Loucy (cell line): ENCODE data around the gene OSM.

Experiments used
- H2AFZ ChIP-seq: fragments of 200-600 bp; sonication (generic); 2 replicates; pipeline ENCODE4 v1.6.0; 2016; ENCODE audit warnings: antibody characterized with exemption, mild to moderate bottlenecking, low read length, moderate library complexity
- H3F3A ChIP-seq: fragments of 200-600 bp; 2 replicates; pipeline ENCODE4 v1.6.0; 2016; ENCODE audit warnings: antibody characterized with exemption, low read depth, mild to moderate bottlenecking
- H3K27me3 ChIP-seq: fragments of 200-600 bp; sonication (generic); 2 replicates; pipeline ENCODE4 v1.6.1; 2014; ENCODE audit warnings: low read length, mild to moderate bottlenecking; ENCODE audit not compliant: insufficient read depth, poor library complexity, severe bottlenecking
- H3K36me3 ChIP-seq: fragments of 200-600 bp; sonication (generic); 2 replicates; pipeline ENCODE4 v1.6.1; 2016; ENCODE audit warnings: low read length; ENCODE audit not compliant: insufficient read depth
- H3K4me1 ChIP-seq: fragments of 200-600 bp; sonication (generic); 2 replicates; pipeline ENCODE4 v1.5.1; 2014; ENCODE audit warnings: low read length, mild to moderate bottlenecking; ENCODE audit not compliant: insufficient read depth, poor library complexity, severe bottlenecking
- H3K4me2 ChIP-seq: fragments of 200-600 bp; sonication (generic); 2 replicates; pipeline ENCODE4 v1.6.0; 2014; ENCODE audit warnings: antibody characterized with exemption, low read length, low read depth, mild to moderate bottlenecking; ENCODE audit not compliant: poor library complexity, severe bottlenecking
- H3K4me3 ChIP-seq: fragments of 200-600 bp; sonication (generic); 2 replicates; pipeline ENCODE4 v1.5.1; 2014; ENCODE audit warnings: low read length, mild to moderate bottlenecking, mixed read lengths; ENCODE audit not compliant: poor library complexity, severe bottlenecking
- H3K79me2 ChIP-seq: fragments of 200-600 bp; sonication (generic); 2 replicates; pipeline ENCODE4 v1.6.1; 2014; ENCODE audit warnings: low read length; ENCODE audit not compliant: insufficient read depth
- H3K9ac ChIP-seq: fragments of 200-600 bp; sonication (generic); 2 replicates; pipeline ENCODE4 v1.6.0; 2014; ENCODE audit warnings: mild to moderate bottlenecking, low read depth, low read length, moderate library complexity; ENCODE audit not compliant: poor library complexity, severe bottlenecking
- H3K9me2 ChIP-seq: fragments of 200-600 bp; sonication (generic); replicated peaks from 2 replicates; pipeline ENCODE4 v1.6.1; 2016; ENCODE audit warnings: low read depth, low read length, mixed read lengths
- H3K9me3 ChIP-seq: fragments of 200-600 bp; sonication (generic); 2 replicates; pipeline ENCODE4 v1.6.1; 2014; ENCODE audit warnings: mild to moderate bottlenecking, antibody characterized with exemption, low read length, low read depth; ENCODE audit not compliant: insufficient read depth
- H4K20me1 ChIP-seq: fragments of 200-600 bp; sonication (generic); 2 replicates; pipeline ENCODE4 v1.6.0; 2014; ENCODE audit warnings: antibody characterized with exemption, low read length, mild to moderate bottlenecking; ENCODE audit not compliant: insufficient read depth, poor library complexity, severe bottlenecking
- EZH2phosphoT487 ChIP-seq: fragments of 200-600 bp; IDR thresholded peaks from 2 replicates; pipeline ENCODE4 v1.6.1; 2018; ENCODE audit warnings: antibody characterized with exemption, mild to moderate bottlenecking, moderate library complexity, borderline replicate concordance
- TF ChIP-seq, protein P1 (sequence below): fragments of 200-600 bp; sonication (generic); conservative IDR thresholded peaks from 2 replicates; pipeline ENCODE4 v1.5.1; 2014; ENCODE audit warnings: mild to moderate bottlenecking, antibody characterized with exemption, low read length

The OSM gene

DNA sequence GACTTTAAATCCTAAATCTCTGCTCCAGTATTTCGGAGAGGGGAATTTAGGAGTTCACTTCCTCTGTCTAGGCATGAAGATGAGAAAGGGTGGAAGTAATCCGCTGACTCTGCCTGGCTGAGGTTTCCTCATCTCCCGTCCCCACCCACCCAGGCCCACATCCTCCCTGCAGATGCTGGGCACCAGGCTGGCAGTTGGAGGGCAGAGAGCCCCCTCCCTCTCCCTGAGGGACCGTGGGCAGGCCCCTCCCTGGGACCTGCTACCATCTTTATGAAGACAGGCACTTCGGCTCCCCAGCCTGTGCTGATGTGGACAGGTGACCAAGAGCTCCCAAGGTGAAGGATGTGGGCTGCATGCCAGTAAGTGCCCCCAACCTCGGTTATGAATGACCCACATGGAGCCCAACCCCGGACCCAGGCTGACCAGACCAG lies 16.0 kb upstream of the OSM start:
- no peaks in the 10 kb centered on the region for H3F3A ChIP-seq
- H3K4me3 ChIP-seq: peak overlapping the region; percentile 35
- no peak overlapping the region for H2AFZ ChIP-seq
- no peaks in the 10 kb centered on the region for H3K9me2 ChIP-seq
- H3K9ac ChIP-seq: peak overlapping the region; percentile 74
- H3K36me3 ChIP-seq: no peaks in the 10 kb centered on the region
- H3K79me2 ChIP-seq: no peaks in the 10 kb centered on the region
- H3K4me2 ChIP-seq: peak overlapping the region; percentile 55
- H4K20me1 ChIP-seq: no peaks in the 10 kb centered on the region
- no peak for TF ChIP-seq EZH2phosphoT487
- TF ChIP-seq, protein P1, sequence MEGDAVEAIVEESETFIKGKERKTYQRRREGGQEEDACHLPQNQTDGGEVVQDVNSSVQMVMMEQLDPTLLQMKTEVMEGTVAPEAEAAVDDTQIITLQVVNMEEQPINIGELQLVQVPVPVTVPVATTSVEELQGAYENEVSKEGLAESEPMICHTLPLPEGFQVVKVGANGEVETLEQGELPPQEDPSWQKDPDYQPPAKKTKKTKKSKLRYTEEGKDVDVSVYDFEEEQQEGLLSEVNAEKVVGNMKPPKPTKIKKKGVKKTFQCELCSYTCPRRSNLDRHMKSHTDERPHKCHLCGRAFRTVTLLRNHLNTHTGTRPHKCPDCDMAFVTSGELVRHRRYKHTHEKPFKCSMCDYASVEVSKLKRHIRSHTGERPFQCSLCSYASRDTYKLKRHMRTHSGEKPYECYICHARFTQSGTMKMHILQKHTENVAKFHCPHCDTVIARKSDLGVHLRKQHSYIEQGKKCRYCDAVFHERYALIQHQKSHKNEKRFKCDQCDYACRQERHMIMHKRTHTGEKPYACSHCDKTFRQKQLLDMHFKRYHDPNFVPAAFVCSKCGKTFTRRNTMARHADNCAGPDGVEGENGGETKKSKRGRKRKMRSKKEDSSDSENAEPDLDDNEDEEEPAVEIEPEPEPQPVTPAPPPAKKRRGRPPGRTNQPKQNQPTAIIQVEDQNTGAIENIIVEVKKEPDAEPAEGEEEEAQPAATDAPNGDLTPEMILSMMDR: no peak
- H3K9me3 ChIP-seq: no peaks in the 10 kb centered on the region
- H3K4me1 ChIP-seq: peaks cover 24% of the 10 kb centered on the region
- no peaks in the 10 kb centered on the region for H3K27me3 ChIP-seq

DNA sequence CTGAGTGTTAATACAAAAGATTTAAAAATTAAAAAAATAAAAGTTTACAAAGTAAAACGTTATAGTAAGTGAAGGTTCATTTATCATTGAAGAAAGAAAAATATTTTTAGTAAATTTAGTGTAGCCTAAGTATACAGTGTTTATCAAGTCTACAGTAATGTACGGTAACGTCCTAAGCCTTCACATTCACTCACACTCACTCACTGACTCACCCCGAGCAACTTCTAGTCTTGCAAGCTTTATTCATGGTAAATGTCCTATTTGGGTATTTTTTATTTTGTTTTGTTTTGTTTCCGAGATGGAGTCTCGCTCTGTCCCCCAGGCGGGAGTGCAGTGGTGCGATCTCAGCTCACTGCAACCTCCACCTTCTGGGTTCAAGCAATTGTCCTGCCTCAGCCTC lies 13.9 kb upstream of the OSM start:
- H3K9me3 ChIP-seq: no peaks in the 10 kb centered on the region
- no peak overlapping the region for H3K4me3 ChIP-seq
- H4K20me1 ChIP-seq: no peaks in the 10 kb centered on the region
- H3K4me2 ChIP-seq: no peak overlapping the region
- H3K9ac ChIP-seq: no peak overlapping the region
- no peaks in the 10 kb centered on the region for H3K9me2 ChIP-seq
- H3K36me3 ChIP-seq: no peaks in the 10 kb centered on the region
- H2AFZ ChIP-seq: no peak overlapping the region
- peaks cover 33% of the 10 kb centered on the region for H3K4me1 ChIP-seq
- no peaks in the 10 kb centered on the region for H3K79me2 ChIP-seq
- TF ChIP-seq, protein P1: no peak
- no peak for TF ChIP-seq EZH2phosphoT487
- no peaks in the 10 kb centered on the region for H3F3A ChIP-seq
- H3K27me3 ChIP-seq: no peaks in the 10 kb centered on the region

DNA sequence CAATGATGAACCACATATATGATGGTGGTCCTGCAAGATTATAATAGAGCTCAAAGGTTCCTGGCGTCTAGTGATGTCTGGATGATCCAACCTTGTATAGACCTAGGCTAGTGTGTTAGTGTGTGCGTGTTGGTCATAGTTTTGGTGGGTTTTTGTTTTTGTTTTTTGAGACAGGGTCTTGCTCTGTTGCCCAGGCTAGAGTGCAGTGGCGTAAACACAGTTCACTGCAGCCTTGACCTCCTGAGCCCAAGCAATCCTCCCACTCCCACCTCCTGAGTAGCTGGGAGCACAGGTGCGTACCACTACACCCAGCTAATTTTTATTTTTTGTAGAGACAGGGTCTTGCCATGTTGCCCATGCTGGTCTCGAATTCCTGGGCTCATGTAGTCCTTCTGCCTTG lies 13.3 kb upstream of the OSM start:
- Histone ChIP-seq H3K27me3 (no peaks in the 10 kb centered on the region), H3F3A (no peaks in the 10 kb centered on the region), H3K4me1 (peaks cover 33% of the 10 kb centered on the region), H3K9ac (no peak overlapping the region), H3K4me2 (no peak overlapping the region), H3K9me3 (no peaks in the 10 kb centered on the region), H3K36me3 (no peaks in the 10 kb centered on the region), H4K20me1 (no peaks in the 10 kb centered on the region), H3K9me2 (no peaks in the 10 kb centered on the region), H3K4me3 (no peak overlapping the region), H2AFZ (no peak overlapping the region), H3K79me2 (no peaks in the 10 kb centered on the region)
- TF ChIP-seq EZH2phosphoT487: no peak
- TF ChIP-seq, protein P1: no peak
